Ramos (cell line): ENCODE results near the gene KRTAP13-4.

Source experiments
- in situ Hi-C: fragments of 300-500 bp; cut with MboI; formaldehyde crosslinking; loops from one replicate; pipeline ENCODE4 v1.14.3; 2022; ENCODE audit warnings: low sequenced_read_pairs; ENCODE audit not compliant: unreplicated experiment

KRTAP13-4 gene

DNA sequence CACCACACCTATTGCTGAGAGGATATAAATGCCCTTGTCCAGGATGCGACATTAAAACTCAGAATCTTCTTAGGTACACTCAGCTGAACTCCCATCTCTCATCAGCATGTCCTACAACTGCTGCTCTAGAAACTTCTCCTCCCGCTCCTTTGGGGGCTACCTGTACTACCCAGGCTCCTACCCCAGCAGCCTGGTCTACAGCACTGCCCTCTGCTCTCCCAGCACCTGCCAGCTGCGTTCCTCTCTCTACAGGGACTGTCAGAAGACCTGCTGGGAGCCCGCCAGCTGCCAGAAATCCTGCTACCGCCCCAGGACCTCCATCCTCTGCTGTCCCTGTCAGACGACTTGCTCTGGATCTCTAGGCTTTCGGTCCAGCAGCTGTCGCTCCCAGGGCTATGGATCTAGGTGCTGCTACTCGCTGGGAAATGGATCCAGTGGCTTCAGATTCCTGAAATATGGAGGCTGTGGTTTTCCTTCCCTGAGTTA lies at the start of gene KRTAP13-4:
Gene KRTAP13-4 (plus strand): TSS at position 51 of the 486 bp plus-strand sequence. CDS start 56 bp downstream, at position 107.
- in situ Hi-C loops, result no loop called here

DNA sequence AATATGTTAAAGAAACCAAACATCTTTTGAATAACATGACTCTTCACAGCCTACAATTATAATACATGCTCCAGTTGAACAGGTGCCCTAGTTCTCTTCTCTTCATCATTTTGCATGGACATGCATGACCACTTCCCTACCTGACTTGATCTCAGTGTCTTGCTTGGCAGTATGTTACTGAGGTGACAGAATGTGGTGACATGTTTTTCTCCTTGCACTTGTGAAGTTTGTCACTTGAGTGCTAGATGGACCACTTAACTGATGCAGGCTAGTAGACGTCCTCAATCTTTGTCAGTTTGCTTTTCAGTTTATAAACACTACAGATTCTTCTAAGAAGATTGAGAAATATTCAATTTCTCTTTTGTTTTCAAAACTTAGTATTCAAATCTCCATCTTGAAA lies 47.8 kb upstream of the KRTAP13-4 start:
- in situ Hi-C loops, result no loop called here

DNA sequence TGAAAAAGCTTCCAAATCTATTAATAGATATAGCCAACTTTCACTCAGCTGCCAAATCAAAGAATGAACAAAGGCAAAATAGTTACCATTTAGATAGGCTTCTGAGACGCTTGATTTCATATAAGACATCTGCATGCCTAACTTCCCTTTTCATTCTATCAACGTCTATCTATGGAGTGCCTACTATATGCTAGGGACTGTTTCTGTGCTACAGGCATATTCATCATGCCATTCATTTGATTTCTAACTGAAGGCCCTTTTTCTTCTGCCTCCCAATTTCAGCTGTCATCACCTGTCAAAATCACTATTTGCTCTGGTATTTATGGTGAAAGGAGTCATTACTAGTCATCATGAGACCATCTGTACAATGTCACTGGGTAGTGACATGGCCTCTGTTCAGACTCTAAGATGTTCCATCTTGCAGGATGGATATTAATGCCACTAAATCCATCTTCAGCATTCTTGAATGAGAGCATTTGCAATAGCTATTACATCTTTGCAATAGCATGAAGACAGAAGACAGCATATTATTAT lies 38.5 kb upstream of the KRTAP13-4 start:
- in situ Hi-C loops, result no loop called here

- in situ Hi-C loops, result no loop called here
Measured at GRCh38 chr21:30395731-30396130, 34.3 kb upstream of the KRTAP13-4 start, which contains the start of gene KRTAP13-1. KRTAP13-1 (plus strand) TSS chr21:30396031; CDS start chr21:30396087, 56 bp downstream.

DNA sequence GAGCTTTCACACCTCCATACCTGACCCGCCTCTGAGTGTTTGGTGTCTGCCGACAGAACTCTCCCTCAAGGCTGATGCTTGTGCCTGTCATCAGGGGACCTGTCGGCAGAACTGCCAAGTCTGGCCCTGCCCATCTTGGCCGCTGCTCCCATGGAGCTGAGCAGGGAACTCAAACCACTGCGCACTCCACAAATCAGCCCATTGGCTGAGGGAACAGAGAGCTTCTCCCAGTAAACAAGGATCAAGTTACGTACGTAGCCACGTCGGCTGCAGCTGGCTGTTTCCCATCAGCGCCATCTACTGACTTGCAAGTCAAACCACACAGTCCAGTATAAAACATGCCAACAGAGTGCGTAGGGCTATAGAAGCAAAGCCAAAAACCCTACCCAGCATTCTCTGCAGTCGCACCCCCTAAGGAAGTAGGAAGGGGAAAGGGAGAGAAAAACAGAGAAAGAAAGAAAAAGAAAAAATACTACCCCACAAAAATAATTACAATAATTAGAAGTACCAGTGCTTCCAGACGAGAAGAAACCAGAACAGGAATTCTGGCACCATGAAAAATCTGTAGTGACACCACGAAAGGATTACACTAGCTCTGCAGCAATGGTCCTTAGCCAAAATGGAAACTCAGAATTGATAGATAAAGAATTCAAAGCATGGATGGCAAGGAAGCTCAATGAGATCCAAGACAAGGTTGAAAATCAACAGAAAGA lies 21.1 kb upstream of the KRTAP13-4 start:
- in situ Hi-C loops, result no loop called here

DNA sequence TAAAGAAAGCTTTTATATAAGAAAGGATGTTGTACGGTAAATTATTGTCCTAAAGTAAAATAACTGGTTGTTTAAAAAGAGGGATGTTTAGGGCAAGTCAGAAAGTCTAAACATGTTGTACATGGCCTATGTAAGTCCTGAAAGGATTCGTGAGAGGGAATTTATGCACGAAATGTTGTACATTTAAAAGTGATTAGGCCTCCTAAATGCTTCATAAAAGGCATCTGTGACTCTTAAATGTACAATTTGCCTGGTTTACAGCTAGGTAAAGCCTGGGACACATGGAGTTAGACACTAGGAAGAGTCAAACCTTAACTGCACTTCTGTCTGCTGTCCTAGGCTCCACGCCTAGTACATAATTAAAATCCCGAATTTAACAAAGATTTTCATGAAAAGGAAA lies 14.0 kb upstream of the KRTAP13-4 start:
- in situ Hi-C loops, result no loop called here

- in situ Hi-C loops, result no loop called here
Measured at GRCh38 chr21:30425826-30426225, 4.2 kb upstream of the KRTAP13-4 start, which contains the start of gene KRTAP13-3. KRTAP13-3 (minus strand) TSS chr21:30425926; CDS start chr21:30425912, 14 bp downstream.

DNA sequence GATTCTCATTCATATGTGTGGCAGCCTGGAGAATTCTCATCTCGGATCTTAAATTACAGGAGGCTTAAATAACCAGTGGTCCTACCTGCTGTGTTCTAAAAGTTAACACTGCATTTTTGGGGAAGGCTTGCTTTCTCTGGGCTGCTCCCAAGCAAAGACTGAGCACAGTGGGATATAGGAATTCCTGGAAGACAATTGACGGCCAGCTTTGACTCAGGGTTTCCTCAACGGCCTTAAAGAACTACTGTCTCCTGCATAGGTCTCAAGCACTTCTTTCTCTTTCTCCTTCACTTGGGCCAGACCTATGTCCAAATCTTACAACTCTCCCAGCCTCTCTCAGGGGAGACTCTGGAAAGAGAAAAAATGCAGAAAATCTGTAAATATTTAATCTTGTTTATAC lies 3.3 kb upstream of the KRTAP13-4 start:
- in situ Hi-C loops, result no loop called here

- in situ Hi-C loops, result no loop called here
Measured at GRCh38 chr21:30434033-30434631, 4.1 kb downstream of the KRTAP13-4 start.

DNA sequence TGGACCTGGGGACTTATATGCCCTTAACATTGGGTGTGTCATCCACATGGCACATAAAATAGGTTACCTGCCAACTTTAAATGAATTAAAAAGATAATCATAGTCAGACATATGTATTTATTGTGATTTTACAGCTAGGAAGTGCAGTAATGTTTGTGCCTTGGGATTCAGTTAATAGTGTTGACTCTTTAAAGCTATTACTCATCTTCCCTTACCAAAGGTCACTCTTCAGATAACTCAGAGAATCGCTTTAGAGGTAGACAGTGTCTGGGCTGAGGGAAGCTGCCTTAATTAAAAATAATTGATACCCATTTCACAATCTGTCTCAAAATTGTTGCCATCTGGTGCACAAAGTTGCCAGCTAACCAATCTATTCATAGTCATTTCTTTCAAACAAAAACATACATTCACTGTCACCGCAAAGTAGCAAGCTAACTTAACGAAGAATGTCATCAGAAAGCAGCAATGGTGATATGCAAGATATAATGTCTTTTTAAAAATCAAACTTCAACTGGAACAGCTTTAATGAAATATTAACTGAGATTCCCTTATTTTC lies 7.1 kb downstream of the KRTAP13-4 start:
- in situ Hi-C loops, result no loop called here

- in situ Hi-C loops, result no loop called here
Measured at GRCh38 chr21:30439975-30440374, 10.0 kb downstream of the KRTAP13-4 start, which contains the start of gene KRTAP15-1. KRTAP15-1 (plus strand) TSS chr21:30440275; CDS start chr21:30440328, 53 bp downstream.

DNA sequence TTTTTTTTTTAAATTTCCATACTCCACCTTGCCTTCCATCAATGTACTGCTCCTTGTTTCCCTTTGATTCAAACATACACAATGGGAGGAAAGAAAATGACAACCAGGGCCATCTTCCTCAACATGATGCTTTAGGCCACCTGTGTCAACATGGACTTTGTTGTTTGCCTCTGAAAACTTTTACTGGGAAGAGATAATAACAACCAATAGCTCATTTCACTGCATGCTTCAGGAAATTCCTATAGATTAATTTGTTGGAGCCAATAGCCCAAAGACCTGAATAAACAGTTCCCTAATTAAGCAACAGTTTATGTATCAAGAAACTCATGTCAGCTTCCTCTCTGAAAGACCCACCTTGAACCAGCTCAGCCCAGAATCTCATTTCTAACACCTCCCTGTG lies 13.2 kb downstream of the KRTAP13-4 start:
- in situ Hi-C loops, result no loop called here

DNA sequence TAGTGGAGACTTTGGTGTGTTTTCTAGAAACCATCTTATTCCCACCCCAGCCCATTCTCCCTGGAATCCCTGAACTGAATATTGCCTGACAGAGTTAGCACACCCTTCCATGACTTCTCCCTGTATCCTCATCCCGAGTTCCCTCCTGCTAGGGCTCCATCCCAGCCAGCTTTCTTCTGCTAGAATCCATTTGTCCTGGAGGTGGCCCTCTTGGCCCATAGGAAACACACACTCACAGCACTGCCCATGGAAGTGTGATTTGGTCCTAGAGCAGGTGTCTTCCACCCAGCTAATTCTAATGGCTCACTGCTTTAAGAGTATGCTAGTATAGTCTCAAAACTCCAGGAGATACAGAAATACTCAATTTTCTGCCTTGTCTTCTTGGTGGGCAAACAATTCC lies 14.2 kb downstream of the KRTAP13-4 start:
- in situ Hi-C loops, result no loop called here

DNA sequence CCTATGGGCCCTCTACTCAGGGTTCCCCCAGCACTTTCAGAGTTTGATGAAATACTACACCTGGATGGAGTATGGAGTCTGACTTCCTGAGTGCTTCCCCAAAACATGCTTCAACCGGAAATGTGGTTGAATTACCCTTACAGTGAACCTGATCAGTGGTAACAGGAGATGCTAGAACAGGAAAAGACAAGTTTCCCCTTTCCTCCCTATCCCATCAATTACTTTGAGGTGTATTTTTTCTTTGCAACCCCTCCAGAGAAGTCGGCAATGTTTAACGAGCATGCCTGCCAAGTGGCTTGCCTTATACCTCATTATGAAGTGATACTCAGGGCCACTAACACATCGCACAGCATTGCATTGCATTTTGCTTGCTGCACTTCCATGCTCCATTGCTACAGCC lies 17.0 kb downstream of the KRTAP13-4 start:
- in situ Hi-C loops, result no loop called here

DNA sequence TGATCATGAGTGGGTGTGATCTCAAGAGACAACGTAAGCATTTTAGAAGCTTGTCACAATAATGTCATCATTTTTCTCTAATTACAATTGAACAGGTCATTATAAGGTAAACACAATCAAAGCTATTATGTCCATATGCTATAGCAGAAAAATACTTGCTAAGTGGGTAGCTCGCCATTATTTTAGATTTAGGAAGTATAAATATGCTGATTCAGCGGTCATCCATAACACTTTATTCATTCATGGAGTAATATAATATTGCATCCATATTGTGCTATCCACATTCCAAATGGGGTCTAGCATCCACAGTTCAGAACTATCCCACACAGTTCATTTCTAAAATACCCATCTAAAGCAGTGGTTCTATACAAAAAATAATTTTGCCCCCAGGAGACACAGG lies 18.5 kb downstream of the KRTAP13-4 start:
- in situ Hi-C loops, result no loop called here

DNA sequence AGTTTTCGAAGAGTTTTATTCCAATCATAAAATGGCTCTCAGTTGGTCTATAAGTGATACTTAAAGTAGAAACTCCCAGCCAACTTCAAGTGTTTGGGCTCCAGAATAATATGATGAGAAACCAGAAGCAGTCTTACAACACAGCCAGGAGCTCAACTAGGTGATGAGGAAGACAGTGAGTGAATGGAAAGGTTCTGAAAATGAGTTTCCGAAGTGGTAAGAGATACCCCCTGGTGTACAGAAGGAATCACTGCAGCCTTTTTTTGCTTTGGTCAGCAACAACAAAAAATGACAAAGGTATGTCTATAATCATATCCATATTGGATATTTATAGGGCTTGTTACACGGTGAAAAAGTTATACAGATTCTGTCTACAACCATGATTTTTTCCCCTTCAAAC lies 33.7 kb downstream of the KRTAP13-4 start:
- in situ Hi-C loops, result no loop called here

- in situ Hi-C loops, result no loop called here
Measured at GRCh38 chr21:30468900-30469714, 39.1 kb downstream of the KRTAP13-4 start.

- in situ Hi-C loops, result no loop called here
Measured at GRCh38 chr21:30478004-30478403, 48.0 kb downstream of the KRTAP13-4 start.

GRCh38 chr21:30479259-30479658 lies 49.2 kb downstream of the KRTAP13-4 start:
- in situ Hi-C loops, result no loop called here

DNA sequence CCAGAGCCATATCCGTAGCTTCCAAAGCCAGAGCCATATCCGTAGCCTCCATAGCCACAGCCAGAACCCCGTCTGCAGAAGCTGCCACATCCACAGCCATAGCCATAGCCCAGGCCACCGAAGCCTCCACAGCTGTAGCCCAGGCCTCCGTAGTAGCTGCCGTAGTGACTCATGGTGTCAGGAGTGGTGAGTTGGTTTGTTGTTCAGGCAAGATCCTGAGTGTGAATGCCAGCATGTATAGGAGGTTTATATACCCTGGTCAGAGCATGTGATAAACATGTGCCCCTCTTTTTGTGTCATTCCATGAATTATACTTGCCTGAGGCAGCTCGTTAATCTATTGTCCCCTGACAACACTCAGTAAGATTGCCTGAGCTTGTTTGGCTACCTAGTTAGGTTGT lies 50.1 kb downstream of the KRTAP13-4 start, which contains the start of gene KRTAP19-1:
Gene KRTAP19-1 (minus strand): TSS at position 223 of the 400 bp plus-strand sequence. CDS start 50 bp downstream, at position 173.
- in situ Hi-C loops, result no loop called here
